Mammary microvascular endothelial cell (primary cell): ENCODE measurements around the gene MKS1. TPM values are rescaled to one million over a fixed set of nuclear protein-coding genes. Genes with fewer than 3 reads are reported as not detected.

Experiments
- total RNA-seq: library from RNA; depleted of rRNA; stranded (reverse); fragments of >200 nt; gene quantifications from 2 replicates; pipeline ENCODE4 v1.2.3, GENCODE V29; 2015

Gene MKS1
- 5.7 and 7.9 TPM in 2 replicates for total RNA-seq

GRCh38 chr17:58219007-58219788, at the start of gene MKS1:
Gene MKS1 (minus strand): TSS chr17:58219255. CDS start chr17:58219230, 25 bp downstream.

GRCh38 chr17:58238147-58238634, 19.1 kb upstream of the MKS1 start, which contains the start of gene LPO:
Gene LPO (plus strand): TSS chr17:58238584. CDS start chr17:58242980, 4,396 bp downstream.

GRCh38 chr17:58192612-58193011, 26.4 kb downstream of the MKS1 start, which contains the start of gene EPX:
Gene EPX (plus strand): TSS chr17:58192726. CDS start chr17:58192847, 121 bp downstream.

GRCh38 chr17:58166682-58167081, 52.4 kb downstream of the MKS1 start, which contains the start of gene OR4D2:
Gene OR4D2 (plus strand): TSS chr17:58166982. CDS start chr17:58169656, 2,674 bp downstream.

Other genes with a start within 250 kb of the MKS1 start
- 45.7 and 51.1 TPM in 2 replicates for gene VEZF1, start 231.0 kb downstream of the MKS1 start, total RNA-seq
- 213 and 221 TPM in 2 replicates for gene SRSF1, start 212.0 kb downstream of the MKS1 start, total RNA-seq
- 7.9 and 9.3 TPM in 2 replicates for gene DYNLL2, start 135.8 kb downstream of the MKS1 start, total RNA-seq
- gene OR4D1, start 70.9 kb downstream of the MKS1 start, total RNA-seq: not detected in 2 replicates
- gene OR4D2, start 52.3 kb downstream of the MKS1 start, total RNA-seq: not detected in 2 replicates
- gene EPX, start 26.5 kb downstream of the MKS1 start, total RNA-seq: not detected in 2 replicates
- not detected in 2 replicates for gene LPO, start 19.3 kb upstream of the MKS1 start, total RNA-seq
- not detected in 2 replicates for gene MPO, start 61.7 kb upstream of the MKS1 start, total RNA-seq
- gene TSPOAP1, start 109.5 kb upstream of the MKS1 start, total RNA-seq: not detected in 2 replicates
- gene SUPT4H1, start 132.9 kb upstream of the MKS1 start, total RNA-seq: 41.1 and 42.5 TPM in 2 replicates
- gene RNF43, start 198.3 kb upstream of the MKS1 start, total RNA-seq: not detected in 2 replicates